IPS DF 19.7 (cell line): ENCODE data around the gene CCDC88A.
"Not testable (repeated sequence)": the region's sequence is repeated elsewhere in the genome, so short reads cannot be mapped to it uniquely, and the experiment has no call there.

ENCODE experiments used
- DNase-seq: peaks from one replicate; pipeline ENCODE4 v3.0.0-alpha.2; 2013; ENCODE audit warnings: low read depth, low spot score

Gene CCDC88A

GRCh38 chr2:55301277-55301676, 118.4 kb downstream of the CCDC88A start:
- DNase-seq, result no peak

- DNase-seq, result no peak
Measured at GRCh38 chr2:55296393-55296792, 123.3 kb downstream of the CCDC88A start.

- DNase-seq, result no peak
Measured at GRCh38 chr2:55283083-55283482, 136.6 kb downstream of the CCDC88A start.

GRCh38 chr2:55282110-55282917, 137.3 kb downstream of the CCDC88A start:
- peak; percentile 45 for DNase-seq

- DNase-seq, result not testable (repeated sequence)
Measured at GRCh38 chr2:55280851-55281546, 138.7 kb downstream of the CCDC88A start.

GRCh38 chr2:55279859-55280424, 139.7 kb downstream of the CCDC88A start:
- not testable (repeated sequence) for DNase-seq

GRCh38 chr2:55279214-55279835, 140.3 kb downstream of the CCDC88A start:
- DNase-seq, result not testable (repeated sequence)

- DNase-seq, result no peak
Measured at GRCh38 chr2:55277310-55277709, 142.3 kb downstream of the CCDC88A start.

- not testable (repeated sequence) for DNase-seq
Measured at GRCh38 chr2:55274346-55274745, 145.3 kb downstream of the CCDC88A start.

GRCh38 chr2:55269645-55269990, 150.0 kb downstream of the CCDC88A start:
- no peak for DNase-seq

GRCh38 chr2:55268907-55269644, 150.6 kb downstream of the CCDC88A start, which contains the start of gene MTIF2:
TSS of gene MTIF2 (minus strand) at chr2:55269231. CDS start at chr2:55263858, 5,373 bp downstream.
- peak; percentile 72 for DNase-seq

- DNase-seq, result no peak
Measured at GRCh38 chr2:55268288-55268906, 151.3 kb downstream of the CCDC88A start.

- DNase-seq, result not testable (repeated sequence)
Measured at GRCh38 chr2:55259586-55259985, 160.1 kb downstream of the CCDC88A start.

- no peak for DNase-seq
Measured at GRCh38 chr2:55252832-55253231, 166.8 kb downstream of the CCDC88A start.

GRCh38 chr2:55247025-55247424, 172.6 kb downstream of the CCDC88A start:
- no peak for DNase-seq

GRCh38 chr2:55245411-55245810, 174.2 kb downstream of the CCDC88A start:
- DNase-seq, result no peak

- DNase-seq, result no peak
Measured at GRCh38 chr2:55242617-55243016, 177.0 kb downstream of the CCDC88A start.

GRCh38 chr2:55241582-55241981, 178.1 kb downstream of the CCDC88A start:
- DNase-seq, result not testable (repeated sequence)

GRCh38 chr2:55239656-55240222, 179.9 kb downstream of the CCDC88A start:
- DNase-seq, result no peak
